GM19025 (cell line): ENCODE measurements around the gene SARS1.
"Not testable (repeated sequence)": the region's sequence is repeated elsewhere in the genome, so short reads cannot be mapped to it uniquely, and the experiment has no call there.

Experiments used
- ATAC-seq: cut with Tn5 transposase; IDR thresholded peaks from one replicate; pipeline ENCODE4 v1.9.1; 2021; ENCODE audit warnings: mild to moderate bottlenecking, low read depth, moderate library complexity; ENCODE audit not compliant: unreplicated experiment

The SARS1 gene

DNA sequence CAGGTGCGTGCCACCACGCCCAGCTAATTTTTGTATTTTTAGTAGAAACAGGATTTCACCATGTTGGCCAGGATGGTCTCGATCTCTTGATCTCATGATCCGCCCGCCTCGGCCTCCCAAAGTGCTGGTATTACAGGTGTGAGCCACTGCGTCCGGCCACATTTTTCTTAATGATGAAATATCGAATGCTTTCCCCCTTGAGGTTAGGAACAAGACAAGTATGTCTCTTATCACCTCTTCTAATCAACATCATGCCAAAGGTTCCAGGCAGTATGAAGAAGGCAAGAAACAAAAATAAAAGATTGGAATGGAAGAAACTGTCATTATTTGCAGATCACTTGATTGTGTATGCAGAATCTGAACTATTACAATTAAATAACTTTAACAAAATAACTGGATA, 7.5 kb downstream of the SARS1 start:
- not testable (repeated sequence) for ATAC-seq

DNA sequence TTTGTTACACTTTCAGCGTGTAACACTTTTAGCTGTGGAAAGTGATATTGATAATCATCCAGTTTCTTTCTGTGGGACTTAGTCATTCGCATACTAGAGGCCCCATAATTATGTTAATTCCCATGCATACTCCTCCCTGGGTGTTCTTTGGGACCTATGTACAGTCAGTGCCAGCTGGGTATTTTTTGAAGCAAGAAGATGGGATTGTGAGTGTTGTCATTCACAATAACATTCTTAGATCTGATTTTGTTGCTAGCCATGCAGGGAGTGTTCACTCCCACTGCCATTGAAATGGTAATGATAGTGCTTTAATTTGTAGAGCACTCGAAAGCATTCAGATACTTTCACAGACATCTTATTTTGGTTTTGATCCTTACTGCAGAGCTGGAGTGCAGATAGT, 11.6 kb downstream of the SARS1 start:
- no peak for ATAC-seq

DNA sequence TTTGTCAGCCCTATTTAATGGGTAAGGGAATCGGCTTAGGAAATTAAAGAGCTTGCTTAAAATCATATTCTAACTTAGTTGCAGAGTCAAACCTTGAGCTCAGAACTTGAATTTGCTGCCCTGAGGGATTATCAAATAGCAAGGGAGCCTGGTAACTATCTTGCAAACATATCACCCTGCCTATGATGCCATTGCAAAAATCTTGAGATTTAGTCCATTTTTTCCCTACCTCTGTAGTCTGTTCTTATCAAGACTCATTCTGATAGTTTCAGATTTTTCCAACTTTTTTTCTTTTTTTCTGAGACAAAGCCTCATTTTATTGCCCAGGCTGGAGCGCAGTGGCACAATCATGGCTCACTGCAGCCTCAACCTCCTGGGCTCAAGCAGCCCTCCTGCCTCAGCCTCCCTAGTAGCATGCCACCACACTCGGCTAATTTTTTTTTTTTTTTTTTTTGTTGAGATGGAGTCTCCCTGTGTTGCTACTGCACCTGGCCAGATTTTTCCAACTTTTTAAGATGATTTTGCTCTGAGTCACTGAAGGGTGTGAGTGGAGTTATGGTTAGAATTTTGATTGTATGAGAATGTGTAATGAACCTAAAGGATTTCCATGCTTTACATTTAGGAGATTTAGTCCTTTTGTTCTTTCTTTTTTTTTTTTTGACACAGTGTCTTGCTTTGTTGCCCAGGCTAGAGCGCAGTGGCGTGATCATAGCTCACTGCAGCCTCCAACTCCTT, 12.2 kb downstream of the SARS1 start:
- ATAC-seq = no peak

DNA sequence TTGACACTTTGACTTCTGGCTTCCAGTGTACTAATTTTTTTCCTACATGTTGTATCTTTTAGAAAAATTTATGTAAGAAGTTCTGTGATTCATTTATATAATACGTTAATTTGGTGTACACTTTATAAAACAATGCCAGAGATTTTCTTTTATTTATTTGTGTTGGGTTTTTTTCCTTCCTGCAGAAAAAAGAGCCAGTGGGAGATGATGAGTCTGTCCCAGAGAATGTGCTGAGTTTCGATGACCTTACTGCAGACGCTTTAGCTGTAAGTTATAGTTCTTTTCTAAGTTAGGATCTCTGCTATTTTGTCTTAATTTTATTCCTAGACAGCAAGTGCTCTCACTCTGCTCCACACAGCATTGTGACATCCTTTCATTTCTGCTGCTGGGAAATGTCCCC, 14.4 kb downstream of the SARS1 start:
- ATAC-seq = no peak

DNA sequence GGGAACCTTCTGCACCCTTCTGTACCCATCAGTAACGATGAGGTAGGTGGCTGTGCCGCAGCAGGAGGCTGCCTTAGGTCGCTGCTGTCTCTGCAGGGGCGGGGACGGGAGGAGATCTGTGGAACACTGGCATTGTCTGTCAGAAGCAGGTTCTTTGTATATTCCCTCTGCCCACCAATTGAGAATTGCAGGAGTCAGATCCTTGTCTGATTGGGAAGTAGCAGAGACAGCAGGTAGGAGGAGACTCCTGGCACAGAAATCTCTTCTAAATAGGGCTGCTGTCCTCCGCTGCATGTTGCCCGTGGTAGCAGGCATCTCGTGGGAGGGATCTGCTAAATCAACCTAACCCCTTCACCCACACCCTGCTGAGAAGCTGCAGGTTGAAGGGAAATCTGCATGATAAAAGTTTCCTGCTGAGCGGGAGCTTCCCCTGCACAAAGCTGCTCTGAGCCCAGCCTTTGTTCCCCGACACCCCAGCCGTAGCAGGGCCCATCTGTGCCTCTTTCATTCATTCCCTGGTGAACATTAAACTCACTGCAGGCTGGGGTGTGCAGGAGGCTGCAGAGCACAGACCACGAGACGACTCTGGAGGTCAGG, 15.9 kb downstream of the SARS1 start:
- ATAC-seq = no peak

DNA sequence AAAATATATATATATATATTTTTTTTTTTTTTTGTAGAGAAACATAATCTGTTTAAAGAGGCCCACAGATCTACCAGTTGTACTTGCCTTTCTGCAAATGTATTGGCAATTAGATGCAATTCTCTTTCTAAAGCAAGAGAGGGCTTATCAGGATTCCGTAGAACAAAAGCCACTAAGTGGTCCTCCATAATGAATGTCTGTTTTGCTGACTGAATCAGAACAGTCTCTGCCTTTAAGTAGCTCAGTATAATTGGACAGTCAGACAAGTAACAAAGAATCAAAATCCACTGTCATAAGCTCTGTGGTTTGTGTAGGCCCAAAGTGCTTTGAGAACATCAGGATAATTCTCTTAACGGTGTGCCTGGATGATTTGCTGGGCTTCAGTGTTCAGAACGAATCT, 17.3 kb downstream of the SARS1 start:
- ATAC-seq = no peak

DNA sequence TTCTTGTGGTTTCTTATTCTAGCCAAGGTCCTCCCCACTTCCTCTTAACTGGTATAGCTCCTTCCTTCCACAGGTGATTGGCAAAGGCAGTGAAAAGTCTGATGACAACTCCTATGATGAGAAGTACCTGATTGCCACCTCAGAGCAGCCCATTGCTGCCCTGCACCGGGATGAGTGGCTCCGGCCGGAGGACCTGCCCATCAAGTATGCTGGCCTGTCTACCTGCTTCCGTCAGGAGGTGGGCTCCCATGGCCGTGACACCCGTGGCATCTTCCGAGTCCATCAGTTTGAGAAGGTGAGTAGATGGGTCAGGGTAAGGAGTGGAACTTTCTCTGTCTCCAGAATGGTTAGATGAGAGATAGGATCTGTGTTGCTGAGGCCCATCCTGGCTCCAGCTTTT, 21.4 kb downstream of the SARS1 start:
- no peak for ATAC-seq

DNA sequence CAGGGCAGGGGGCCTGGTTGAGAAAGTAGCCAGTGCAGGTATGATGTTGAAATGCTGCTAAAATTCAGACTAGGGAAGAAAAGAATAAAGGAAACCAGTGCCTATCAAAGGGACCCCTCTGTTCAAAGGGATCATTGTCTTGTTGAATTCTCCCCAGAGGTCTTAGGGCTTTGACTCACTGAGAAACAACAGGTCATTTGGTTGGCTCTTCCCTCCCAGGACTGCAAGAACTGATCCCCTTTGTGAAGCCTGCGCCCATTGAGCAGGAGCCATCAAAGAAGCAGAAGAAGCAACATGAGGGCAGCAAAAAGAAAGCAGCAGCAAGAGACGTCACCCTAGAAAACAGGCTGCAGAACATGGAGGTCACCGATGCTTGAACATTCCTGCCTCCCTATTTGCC, 23.8 kb downstream of the SARS1 start:
- ATAC-seq = no peak

DNA sequence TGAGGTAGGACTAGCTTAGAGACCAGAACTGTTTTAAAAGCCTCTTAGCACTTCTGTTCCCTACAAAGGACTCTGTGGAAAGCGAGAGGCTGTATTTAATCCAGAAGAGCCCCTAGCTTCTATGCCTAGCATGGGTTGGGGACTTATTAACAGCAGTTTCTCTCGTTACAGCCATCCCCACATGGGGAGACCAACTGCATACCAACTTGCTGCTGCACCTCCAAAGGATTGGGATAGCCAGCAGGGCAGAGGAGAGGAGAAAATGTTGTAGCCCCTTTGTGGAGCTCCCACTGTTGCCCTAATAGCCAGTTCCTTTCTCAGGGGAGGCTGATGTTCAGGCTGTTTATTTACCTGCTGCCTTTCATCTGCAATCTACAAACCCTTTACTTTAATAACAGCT, 24.7 kb downstream of the SARS1 start:
- no peak for ATAC-seq

DNA sequence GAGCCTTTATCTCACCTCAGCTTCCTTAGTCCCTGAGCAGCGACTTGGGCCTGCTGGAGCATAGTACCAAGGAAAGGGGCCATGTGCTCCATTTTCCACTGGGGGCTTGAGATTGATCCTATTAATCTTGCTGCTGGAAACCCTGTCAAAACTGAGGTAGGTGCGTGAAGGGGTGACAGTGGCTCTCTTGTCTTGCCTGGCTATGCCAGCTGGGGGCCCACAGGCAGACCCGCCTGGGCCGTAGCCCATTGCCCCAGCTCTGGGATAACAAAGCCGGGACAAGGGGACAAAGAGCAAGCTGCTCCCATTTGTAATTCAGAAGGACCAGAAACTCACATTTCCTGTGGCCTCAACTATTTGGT, 25.3 kb downstream of the SARS1 start:
- no peak for ATAC-seq

DNA sequence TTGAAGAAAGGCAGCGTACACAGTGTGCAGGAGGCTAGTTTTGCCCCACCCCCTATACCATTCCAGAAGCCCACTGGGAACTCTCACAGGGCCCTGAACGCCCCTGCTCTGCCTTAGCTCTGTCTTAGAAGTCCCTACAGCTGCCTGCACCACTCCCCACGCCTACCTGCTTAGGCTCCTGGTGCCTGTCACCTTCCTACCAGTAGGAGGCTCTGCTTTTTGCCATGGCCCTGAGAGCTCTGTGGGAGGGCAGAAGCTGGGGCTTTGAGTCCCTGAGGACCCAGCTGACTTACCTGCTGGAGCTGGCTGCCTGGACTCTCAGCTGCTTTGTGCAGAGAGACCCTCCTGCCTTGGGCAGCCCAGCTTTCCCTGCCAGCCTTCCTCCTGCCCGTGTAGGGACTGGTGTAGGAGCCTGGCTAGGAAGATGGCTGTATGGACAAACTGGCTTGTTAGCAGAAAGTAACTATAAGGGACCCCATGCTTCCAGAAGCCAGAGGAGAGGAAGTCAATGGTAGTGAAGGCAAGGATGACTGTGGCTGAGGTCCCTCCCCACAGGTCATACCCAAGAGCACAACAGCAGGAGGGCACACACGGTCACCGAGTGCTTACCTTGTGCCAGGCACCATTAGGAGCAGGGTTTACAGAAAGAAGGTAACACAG, 25.8 kb downstream of the SARS1 start:
- ATAC-seq = peak; percentile 46

DNA sequence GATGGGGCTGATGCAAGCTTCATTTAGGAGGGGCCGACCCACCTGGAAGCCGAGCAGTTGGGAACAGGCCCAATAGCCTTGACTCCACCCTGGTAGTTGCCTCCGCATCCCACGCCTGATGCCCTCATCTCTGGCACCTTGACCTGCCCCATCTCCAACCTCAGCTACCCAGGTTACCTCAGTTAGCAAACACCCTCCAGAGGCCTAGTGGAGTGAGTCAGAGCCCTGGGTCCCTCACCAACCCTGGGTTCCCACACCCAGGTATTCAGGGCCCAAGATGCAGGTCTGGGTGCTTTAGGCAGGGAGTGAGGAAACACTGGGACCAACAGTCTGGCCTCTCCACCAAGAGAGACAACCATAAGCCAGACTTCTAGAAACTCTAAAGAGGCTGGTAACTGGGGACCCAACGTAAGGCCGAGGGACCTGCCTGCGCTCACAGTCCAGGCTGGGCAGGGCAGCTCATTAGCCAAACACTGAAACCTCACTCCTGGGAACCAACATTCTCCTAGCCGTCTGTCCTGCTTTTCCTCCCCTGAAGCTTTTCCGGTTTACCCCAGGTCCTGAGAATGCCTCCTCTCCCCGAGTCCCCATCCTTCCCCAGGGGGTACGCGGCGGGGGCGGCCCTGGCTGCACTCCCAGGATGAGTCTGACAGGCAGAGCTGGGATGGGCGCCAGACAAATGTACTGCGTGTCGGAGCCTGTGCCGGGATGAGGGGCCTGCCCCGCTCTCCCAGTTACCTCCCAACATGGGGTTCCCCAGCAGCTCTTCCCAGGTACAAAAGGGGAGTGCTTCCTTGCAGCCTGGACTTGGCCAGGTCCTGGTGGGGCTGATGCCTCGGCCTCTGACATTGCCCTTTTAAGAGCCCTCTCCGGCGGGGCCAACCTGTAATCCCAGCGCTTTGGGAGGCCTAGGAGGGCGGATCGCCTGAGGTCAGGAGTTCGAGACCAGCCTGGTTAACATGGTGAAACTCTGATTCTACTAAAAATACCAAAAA, 26.7 kb downstream of the SARS1 start:
- ATAC-seq = no peak

DNA sequence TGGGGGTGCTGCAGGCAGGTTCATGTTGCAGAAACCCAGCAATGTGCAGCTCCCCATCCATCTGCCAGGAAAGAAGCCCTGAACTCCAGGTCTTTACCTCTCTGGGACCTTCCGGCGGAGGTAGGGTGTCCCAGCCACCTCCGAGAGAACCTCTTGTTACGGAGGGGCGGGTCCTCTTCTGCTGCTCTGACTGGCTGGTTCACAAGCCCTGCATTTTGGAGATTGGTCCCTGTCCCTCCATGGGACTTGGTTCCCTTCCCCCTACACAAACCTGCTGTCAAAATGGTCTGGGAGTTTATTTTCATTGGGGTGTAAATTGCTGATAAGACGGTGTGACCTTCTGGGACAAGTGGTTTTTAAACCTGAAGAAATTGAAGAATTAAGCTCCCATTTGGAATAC, 27.6 kb downstream of the SARS1 start:
- no peak for ATAC-seq

DNA sequence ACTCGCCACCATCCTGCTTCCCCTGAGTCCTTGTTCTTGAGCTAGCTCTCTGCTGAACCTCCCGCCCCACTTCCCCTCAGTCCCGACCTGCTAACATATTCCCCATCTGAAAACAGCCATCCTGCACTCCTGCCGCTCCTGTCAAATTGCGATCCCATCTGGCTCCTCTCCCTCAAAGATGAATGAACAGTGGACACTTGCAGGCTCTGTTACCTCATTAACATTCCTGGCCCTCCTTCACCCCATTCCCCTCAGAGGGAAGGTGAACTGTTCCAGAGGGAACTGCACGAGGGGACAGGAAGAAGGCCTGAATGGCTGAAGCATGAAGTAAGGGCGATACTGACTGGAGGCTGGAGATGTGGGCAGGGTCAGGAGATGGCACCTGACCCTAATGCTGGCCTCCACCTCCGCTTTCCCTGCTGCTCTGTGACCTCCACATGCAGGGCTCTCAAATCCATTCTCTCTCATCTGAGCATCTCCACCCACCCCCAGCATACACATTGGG, 28.2 kb downstream of the SARS1 start:
- ATAC-seq = no peak

DNA sequence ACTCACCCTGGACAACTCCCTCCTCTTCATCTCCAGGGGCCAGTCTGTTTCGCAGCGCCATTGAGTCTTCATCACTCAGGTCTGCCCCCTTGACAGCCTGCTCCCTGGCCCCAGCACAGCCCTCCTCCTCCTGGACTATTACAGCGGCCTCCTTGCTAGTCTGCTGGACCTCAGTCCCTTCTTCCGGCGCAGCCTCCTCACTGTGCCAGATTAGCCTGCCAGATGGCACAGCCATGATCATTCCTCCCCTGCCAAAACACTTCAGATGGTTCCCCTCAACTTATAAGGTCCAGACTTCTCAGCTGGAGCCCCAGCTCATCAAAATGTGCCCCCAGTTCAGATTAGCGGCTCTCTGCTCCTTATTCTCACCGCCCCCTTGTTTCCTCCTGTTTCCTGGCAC, 28.7 kb downstream of the SARS1 start:
- ATAC-seq = no peak

DNA sequence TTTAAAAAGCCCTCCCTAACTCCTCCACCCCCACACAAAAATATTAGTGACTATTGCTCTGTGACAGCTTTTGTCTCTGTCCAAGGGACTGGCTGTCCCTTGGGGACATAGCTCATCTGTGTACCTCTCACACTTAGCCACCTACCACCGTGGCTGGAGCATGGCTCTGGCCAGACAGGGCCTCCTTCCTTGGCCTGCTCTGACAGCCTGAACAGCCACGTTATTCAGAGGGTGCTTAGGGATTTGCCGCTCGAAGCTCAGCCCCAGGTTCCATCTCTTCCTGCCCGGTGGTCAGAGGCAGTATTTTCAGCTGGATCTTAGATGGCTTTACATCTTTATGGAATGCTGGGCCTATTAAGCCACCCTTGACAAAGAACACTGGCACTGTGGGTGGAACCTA, 29.5 kb downstream of the SARS1 start:
- ATAC-seq = no peak

DNA sequence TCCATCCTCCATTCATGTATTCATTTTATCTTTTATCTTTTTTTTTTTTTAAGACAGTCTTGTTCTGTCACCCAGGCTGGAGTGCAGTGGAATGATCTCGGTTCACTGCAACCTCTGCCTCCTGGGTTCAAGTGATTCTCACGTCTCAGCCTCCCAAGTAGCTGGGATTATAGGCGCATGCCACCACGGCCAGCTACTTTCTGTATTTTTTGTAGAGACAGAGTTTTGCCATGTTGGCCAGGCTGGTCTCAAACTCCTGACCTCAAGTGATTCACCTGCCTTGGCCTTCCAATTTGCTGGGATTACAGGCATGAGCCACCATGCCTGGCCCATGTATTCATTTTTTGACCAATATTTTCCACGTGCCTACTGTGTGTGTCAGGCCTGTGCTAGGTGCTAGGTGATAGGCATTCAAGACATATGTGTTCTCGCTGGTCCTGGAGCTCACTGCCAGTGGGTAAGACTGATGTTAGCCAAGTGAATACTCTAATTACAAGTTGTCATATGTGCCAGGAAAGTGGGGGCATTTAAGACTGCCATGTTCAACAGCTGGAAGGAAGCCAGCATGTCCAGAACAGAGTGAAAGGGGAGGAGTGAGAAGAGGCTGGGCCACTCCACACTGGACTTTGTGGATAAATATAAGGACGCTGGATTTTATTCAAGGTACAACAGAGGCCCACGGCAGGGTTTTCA, 30.3 kb downstream of the SARS1 start:
- ATAC-seq = no peak

DNA sequence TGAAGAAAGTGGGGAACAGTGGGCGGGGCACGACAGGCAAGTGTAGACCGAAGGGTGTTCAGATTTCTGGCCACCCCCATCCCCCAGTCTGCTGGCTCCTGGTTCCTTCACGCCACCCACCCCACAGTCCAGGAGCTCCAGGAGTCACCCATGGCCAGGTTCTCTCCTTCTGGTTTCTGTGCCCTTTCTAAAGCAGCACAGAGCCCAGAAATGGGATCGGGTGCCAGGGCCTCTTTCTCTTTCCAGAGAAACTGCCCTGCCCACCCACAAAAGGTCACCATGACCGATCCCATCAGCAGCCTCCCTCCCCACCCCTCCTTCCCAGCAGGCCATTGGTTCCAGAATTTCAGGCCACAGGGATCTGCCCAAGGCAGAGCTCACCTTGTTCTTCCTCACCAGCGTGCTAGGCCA, 32.4 kb downstream of the SARS1 start:
- no peak for ATAC-seq

DNA sequence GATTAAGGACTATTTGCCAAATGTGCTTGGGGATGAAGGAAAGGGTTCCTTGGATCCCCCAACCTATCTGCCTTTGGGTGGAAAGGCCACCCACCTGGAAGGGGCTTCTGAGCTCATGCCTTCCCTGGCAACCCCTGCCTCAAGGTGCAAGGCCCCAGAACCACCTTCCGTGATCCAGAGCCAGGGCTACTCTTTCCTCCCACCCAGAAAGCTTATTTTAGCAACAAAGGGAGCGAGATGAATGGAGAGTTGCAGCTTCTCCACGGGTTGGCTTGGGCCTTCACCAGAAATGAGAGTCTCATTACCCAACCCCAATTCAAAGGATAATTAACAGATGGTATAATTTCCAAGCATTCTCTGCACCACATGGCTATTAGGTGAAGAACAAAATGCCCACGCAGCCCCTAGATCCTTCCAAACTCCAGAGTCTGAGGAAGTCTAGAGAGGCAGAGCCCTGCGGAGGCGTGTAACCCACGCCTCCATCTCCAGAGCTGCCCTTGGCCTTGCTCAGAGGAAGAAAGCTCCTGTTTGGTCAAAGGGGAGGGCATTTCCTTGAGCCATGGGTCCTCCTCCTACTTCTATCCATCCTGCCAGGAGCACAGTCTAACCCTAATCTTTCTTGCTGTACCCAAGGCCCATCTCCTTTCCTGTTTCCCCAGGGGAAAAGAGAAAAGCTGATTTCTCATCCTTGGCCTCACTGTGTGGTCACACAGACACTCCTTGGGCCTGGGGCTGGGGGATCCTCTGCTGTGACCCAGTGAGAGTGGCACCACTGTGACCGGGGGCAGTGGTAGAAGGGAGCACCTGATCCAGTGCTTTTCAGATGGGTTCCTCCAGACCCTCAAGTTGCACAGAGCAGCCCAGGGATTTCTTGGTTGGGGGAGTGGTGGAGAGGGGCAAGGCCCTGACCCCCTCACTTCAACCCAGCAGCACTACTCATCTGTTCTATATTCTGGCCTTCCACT, 34.0 kb downstream of the SARS1 start:
- ATAC-seq = no peak
